Cardiac muscle cell (in vitro differentiated cells and primary cell): ENCODE data around the gene MYBPH. TPM values are rescaled to one million over a fixed set of nuclear protein-coding genes. Genes with fewer than 3 reads are reported as not detected.
A peak's percentile ranks its signal among the peaks of the same experiment; 100 is the strongest.

Experiments used
- DNase-seq, 2 donors: peaks; one replicate each; pipeline versions ENCODE4 v3.0.0 to v3.0.0-alpha.2; 2010 to 2017; ENCODE audit warnings: low read depth in 1 of 2, low spot score in 1 of 2
- H3K27ac ChIP-seq: fragments of 200-600 bp; sonication (generic); 2 replicates; pipeline ENCODE4 v1.5.1; 2016
- H3K27me3 ChIP-seq: fragments of 200-600 bp; sonication (generic); 2 replicates; pipeline ENCODE4 v1.6.0; 2016; ENCODE audit warnings: control low read depth
- H3K36me3 ChIP-seq: fragments of 200-600 bp; sonication (generic); 2 replicates; pipeline ENCODE4 v1.5.1; 2016; ENCODE audit warnings: control low read depth
- H3K4me1 ChIP-seq: fragments of 200-600 bp; sonication (generic); 2 replicates; pipeline ENCODE4 v1.8.1; 2017; ENCODE audit warnings: low read depth, mild to moderate bottlenecking, mixed run types
- H3K4me3 ChIP-seq: fragments of 200-600 bp; sonication (generic); 2 replicates; pipeline ENCODE4 v1.5.1; 2016; ENCODE audit warnings: mild to moderate bottlenecking
- H3K9me3 ChIP-seq: fragments of 200-600 bp; sonication (generic); 2 replicates; pipeline ENCODE4 v1.5.1; 2017; ENCODE audit warnings: low read depth, mild to moderate bottlenecking, control low read depth
- polyA plus RNA-seq: library from polyadenylated mRNA; unstranded; fragments of >200 nt; fragmentation: Nextera tagmentation; extraction: Ambion mirVana; gene quantifications from 2 replicates; pipeline ENCODE4 v1.2.1, GENCODE V29; 2016
- total RNA-seq: library from RNA; depleted of rRNA; stranded (reverse); fragments of >200 nt; gene quantifications from 2 replicates; pipeline ENCODE4 v1.2.3, GENCODE V29; 2016
- TF ChIP-seq, protein P1 (sequence below): IDR thresholded peaks from 2 replicates; pipeline ENCODE4 v1.5.1; 2012; ENCODE audit warnings: low read depth, mild to moderate bottlenecking, low read length

Gene MYBPH
- total and polyA plus RNA-seq, 2 experiments from 2014 or later: 1.4 to 2.1 TPM

DNA sequence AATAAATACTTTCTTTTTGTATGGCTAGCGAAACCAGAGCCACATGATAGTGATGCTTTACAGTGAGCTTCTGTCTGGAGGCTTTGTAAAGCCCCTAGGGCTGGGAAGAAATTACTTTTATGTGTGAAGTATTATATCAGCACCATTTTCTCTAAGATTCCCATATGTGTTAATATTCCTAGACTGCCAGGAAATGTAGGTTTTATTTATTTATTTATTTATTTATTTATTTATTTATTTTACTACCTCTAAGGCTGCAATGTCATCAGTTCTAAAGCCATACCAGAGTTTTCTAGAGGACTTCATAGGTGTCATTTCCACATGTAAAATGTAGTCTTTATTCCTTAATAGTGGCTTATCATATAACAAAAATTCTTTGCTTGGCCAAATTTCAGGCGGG is 15.3 kb upstream of the MYBPH start:
- no peak for DNase-seq
- no peaks in the 10 kb centered on the region for H3K9me3 ChIP-seq
- TF ChIP-seq, protein P1, sequence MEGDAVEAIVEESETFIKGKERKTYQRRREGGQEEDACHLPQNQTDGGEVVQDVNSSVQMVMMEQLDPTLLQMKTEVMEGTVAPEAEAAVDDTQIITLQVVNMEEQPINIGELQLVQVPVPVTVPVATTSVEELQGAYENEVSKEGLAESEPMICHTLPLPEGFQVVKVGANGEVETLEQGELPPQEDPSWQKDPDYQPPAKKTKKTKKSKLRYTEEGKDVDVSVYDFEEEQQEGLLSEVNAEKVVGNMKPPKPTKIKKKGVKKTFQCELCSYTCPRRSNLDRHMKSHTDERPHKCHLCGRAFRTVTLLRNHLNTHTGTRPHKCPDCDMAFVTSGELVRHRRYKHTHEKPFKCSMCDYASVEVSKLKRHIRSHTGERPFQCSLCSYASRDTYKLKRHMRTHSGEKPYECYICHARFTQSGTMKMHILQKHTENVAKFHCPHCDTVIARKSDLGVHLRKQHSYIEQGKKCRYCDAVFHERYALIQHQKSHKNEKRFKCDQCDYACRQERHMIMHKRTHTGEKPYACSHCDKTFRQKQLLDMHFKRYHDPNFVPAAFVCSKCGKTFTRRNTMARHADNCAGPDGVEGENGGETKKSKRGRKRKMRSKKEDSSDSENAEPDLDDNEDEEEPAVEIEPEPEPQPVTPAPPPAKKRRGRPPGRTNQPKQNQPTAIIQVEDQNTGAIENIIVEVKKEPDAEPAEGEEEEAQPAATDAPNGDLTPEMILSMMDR: no peak
- H3K27me3 ChIP-seq: no peaks in the 10 kb centered on the region
- H3K4me1 ChIP-seq: peaks cover 9% of the 10 kb centered on the region
- H3K27ac ChIP-seq: no peak overlapping the region
- no peaks in the 10 kb centered on the region for H3K36me3 ChIP-seq
- H3K4me3 ChIP-seq: no peak overlapping the region

DNA sequence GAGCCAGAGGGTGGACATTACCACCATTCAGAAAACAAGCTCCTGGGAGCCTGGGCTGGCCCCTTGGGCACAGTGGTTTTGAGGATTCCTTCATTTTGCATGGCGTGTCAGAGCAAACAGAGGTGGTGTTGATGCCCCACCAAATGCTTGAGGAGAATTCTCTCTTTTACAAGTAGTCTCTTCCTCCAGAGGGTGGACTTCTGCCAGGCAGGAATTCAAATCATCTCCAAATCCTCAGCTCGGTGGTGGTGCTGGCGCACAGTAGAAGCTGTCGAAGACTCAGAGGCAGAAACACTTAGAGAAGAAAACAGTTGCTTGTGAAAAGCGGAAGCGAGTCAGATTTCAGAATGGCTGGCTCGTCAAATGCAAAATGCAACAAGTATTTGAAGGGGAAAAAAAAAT is 14.3 kb upstream of the MYBPH start:
- Histone ChIP-seq H3K9me3 (no peaks in the 10 kb centered on the region), H3K4me3 (no peak overlapping the region), H3K36me3 (no peaks in the 10 kb centered on the region), H3K27me3 (no peaks in the 10 kb centered on the region), H3K27ac (no peak overlapping the region), H3K4me1 (peaks cover 9% of the 10 kb centered on the region)
- peak in 1 of 2 donors; percentile 44 for DNase-seq
- TF ChIP-seq, protein P1: no peak

DNA sequence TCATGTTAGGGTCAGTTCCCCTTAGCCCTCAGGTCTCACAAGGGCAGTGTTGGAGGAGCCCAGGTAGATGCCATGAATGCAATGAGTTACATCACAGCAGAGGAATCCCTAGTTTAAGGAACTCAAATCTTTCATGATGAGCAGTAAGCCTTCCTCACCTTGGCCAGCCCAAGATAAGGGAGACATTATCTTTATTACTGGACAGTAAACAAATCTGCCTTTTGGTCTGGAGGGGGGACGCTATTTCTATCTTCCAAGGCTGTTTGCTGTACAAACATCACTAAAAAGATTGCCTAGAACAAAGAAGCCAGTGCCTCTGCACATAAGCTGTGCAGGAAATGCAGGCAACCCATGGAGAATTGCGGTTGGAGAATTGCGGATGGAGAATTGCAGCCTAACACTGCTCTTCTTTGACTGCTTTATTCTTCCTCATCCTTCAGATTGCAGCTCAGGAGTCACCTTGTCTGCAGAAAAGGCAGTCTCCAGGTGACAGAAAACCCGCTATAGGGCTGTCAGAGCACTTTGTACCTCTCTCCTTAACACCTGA is 13.1 kb upstream of the MYBPH start:
- Histone ChIP-seq H3K36me3 (no peaks in the 10 kb centered on the region), H3K27me3 (no peaks in the 10 kb centered on the region), H3K4me3 (no peak overlapping the region), H3K27ac (no peak overlapping the region), H3K9me3 (no peaks in the 10 kb centered on the region), H3K4me1 (peaks cover 9% of the 10 kb centered on the region)
- TF ChIP-seq, protein P1: no peak
- no peak for DNase-seq

DNA sequence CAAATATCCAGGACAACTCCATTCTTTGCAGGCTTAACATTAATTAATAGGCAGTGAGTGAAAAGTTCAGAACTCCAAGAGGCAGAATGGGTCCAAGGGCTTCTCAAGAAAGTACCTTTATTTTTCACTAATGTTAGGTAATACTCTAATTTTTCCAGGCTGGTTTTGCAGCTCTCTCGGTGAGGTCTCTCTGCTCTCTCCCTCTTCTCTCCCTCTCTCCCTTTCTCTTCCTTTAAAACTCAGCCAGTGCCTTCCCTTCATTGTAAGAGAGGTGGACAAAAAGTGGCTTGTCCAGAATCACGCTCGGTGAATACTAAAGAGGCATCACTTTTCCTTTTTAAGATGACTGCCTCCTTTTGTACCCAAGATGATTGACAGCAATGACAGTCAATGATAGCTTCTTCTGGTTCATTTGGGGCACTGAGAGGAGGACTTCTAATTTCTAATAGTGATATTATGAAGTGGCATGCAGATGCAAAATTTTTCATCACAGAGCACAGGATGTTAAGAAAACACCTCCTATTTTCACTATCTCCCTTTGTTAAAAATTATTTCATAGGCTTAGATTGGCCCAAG is 12.2 kb upstream of the MYBPH start:
- Histone ChIP-seq H3K9me3 (no peaks in the 10 kb centered on the region), H3K4me1 (peaks cover 9% of the 10 kb centered on the region), H3K4me3 (no peak overlapping the region), H3K27me3 (no peaks in the 10 kb centered on the region), H3K27ac (no peak overlapping the region), H3K36me3 (no peaks in the 10 kb centered on the region)
- no peak for DNase-seq
- TF ChIP-seq, protein P1: no peak

DNA sequence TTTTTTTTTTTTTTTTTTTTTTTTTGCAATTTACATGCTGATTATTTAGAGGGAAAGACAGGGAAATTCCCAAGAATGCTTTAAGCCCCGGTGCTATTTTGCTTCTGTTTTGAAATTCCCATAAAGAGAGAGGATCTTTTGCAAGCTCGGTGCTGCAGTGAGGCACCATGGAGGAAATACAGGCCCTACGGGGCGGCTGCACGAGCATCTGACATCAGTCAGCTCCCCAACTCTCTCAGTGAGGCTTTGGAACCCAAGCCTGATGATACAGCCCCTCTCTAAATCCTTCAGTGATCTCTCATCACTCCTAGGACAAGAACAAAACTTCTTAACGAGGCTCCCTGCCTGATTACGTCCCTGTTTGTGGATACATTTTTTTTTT is 11.7 kb upstream of the MYBPH start:
- TF ChIP-seq, protein P1: no peak
- H3K4me3 ChIP-seq: no peak overlapping the region
- no peak overlapping the region for H3K27ac ChIP-seq
- no peaks in the 10 kb centered on the region for H3K36me3 ChIP-seq
- H3K27me3 ChIP-seq: no peaks in the 10 kb centered on the region
- DNase-seq: no peak
- no peaks in the 10 kb centered on the region for H3K9me3 ChIP-seq
- H3K4me1 ChIP-seq: peaks cover 9% of the 10 kb centered on the region
